AG04449 (cell line): ENCODE results near the gene UBASH3A.

Experiments
- CTCF ChIA-PET: fragments of 350-600 bp; formaldehyde crosslinking; extraction: SDS; loops from one replicate; lab custom pipeline; 2021; ENCODE audit warnings: antibody characterized with exemption; lab: Yijun Ruan, JAX
- POLR2A ChIA-PET: fragments of 400-600, 350-600 bp; formaldehyde crosslinking; extraction: SDS; loops from one replicate; lab custom pipeline; 2020; ENCODE audit warnings: antibody characterized with exemption, inconsistent platforms; lab: Yijun Ruan, JAX
- DNase-seq: peaks from one replicate; pipeline ENCODE4 v3.0.0-alpha.2; 2010; ENCODE audit warnings: low read depth, low spot score
- H3K4me3 ChIP-seq: 2 replicates; pipeline ENCODE4 v1.5.1; 2011; ENCODE audit warnings: low read depth, mild to moderate bottlenecking, control low read depth, low read length
- TF ChIP-seq, protein P1 (sequence below): IDR thresholded peaks from one replicate; pipeline ENCODE4 v1.5.1; 2011; ENCODE audit warnings: mild to moderate bottlenecking, moderate library complexity, low read length, control low read depth, inconsistent platforms; ENCODE audit not compliant: insufficient read depth; ENCODE audit errors: missing control alignments

UBASH3A gene

DNA sequence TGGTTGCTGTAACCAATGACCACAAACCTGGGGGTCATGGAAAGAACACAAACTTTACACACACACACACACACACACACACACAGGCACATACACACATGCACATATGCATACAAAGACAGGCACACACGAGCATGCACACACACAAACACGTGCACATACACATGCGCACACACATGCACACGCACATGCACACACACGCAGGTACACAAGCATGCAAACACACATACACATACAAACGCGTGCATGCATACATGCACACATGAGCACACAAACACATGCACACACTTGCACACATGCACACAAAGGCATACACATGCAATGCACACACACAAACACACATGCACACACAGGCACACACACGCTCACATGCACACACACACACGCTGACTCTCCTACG lies 44.0 kb downstream of the UBASH3A start:
- ChIA-PET POLR2A (no interaction called here), CTCF (no interaction called here)
- TF ChIP-seq, protein P1, sequence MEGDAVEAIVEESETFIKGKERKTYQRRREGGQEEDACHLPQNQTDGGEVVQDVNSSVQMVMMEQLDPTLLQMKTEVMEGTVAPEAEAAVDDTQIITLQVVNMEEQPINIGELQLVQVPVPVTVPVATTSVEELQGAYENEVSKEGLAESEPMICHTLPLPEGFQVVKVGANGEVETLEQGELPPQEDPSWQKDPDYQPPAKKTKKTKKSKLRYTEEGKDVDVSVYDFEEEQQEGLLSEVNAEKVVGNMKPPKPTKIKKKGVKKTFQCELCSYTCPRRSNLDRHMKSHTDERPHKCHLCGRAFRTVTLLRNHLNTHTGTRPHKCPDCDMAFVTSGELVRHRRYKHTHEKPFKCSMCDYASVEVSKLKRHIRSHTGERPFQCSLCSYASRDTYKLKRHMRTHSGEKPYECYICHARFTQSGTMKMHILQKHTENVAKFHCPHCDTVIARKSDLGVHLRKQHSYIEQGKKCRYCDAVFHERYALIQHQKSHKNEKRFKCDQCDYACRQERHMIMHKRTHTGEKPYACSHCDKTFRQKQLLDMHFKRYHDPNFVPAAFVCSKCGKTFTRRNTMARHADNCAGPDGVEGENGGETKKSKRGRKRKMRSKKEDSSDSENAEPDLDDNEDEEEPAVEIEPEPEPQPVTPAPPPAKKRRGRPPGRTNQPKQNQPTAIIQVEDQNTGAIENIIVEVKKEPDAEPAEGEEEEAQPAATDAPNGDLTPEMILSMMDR, result no peak
- DNase-seq, result no peak
- no peak overlapping the region for H3K4me3 ChIP-seq

DNA sequence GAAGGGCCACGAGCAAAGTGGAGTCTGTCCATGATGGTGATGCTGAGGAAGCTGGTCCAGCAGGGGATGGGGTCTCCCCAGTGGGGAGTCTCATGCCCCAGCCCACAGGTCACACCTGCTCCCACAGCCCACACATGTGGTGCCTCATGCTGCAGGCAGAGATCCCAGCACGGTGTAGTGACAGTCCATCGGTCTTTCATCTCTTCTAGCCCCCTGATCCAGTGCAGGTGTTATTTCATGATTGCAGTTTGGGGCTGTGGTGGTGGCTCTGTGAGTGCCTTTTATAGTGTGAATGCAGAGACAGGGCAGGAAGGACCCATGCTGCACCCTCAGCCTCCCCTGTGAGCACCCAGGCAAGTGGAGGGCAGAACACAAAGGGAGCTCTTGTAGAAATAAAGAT lies 45.0 kb downstream of the UBASH3A start:
- TF ChIP-seq, protein P1, result no peak
- H3K4me3 ChIP-seq, result no peak overlapping the region
- ChIA-PET POLR2A (no interaction called here), CTCF (no interaction called here)
- DNase-seq, result no peak

DNA sequence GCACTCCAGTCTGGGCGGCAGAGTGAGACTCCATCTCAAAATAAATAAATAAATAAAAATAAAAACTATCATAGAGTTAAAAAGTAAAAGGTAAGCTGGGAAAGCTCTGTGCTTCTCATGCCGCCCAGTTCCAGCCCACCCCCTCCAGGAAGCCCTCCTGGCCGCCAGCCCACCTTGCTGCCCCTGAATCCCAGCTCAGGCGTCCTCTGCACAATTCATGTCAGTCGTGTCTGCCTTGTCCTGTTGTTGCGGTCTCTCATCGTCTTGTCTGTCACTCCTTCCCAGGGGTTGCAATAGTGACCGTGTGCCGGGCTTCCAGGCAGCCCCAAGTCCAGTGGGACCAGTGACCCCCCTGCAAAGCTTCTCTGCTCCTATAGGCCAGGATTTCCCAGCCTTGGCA lies 48.2 kb downstream of the UBASH3A start:
- DNase-seq, result no peak
- CTCF ChIA-PET, result no interaction called here
- H3K4me3 ChIP-seq, result no peak overlapping the region
- POLR2A ChIA-PET, result no interaction called here
- TF ChIP-seq, protein P1, result no peak

DNA sequence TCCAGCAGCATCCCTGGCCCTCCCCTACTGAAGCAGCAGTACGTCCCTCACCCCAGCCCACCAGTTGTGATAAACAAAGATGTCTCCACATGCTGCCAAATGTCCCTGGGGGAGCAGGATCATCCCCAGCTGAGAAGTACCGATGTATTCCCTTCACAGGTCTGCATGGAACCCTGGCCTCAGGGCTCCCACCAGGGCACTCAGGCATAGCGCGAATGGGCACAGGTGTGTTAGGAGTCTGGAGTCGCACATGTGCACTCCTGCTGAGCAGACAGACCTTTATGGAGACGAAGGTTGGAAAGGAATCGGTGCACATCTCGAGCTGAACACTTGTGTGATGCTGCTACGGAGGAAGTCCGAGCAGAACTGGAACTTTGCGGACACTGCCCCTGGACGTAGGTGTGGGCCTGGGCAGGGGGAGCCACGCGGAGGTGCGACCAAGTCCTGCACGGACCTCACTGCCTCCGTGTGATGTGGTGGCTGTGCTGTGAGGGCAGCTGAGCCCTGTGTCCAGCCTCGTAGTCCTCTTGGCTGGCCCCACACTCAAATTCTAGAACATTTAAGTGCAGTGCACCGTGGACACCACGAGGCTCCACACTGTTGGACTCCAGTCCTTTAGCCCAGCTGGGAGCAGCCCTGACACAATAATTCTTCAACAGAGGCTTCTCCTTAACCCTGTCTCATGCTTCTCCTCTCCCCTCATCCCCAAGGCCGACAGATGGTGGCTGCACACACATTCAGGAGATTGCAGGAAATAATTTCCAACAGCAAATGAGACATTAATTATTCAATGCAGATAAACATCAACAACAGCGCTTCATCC lies 48.9 kb downstream of the UBASH3A start:
- no peak for DNase-seq
- H3K4me3 ChIP-seq, result no peak overlapping the region
- TF ChIP-seq, protein P1, result no peak
- ChIA-PET CTCF (no interaction called here), POLR2A (no interaction called here)

DNA sequence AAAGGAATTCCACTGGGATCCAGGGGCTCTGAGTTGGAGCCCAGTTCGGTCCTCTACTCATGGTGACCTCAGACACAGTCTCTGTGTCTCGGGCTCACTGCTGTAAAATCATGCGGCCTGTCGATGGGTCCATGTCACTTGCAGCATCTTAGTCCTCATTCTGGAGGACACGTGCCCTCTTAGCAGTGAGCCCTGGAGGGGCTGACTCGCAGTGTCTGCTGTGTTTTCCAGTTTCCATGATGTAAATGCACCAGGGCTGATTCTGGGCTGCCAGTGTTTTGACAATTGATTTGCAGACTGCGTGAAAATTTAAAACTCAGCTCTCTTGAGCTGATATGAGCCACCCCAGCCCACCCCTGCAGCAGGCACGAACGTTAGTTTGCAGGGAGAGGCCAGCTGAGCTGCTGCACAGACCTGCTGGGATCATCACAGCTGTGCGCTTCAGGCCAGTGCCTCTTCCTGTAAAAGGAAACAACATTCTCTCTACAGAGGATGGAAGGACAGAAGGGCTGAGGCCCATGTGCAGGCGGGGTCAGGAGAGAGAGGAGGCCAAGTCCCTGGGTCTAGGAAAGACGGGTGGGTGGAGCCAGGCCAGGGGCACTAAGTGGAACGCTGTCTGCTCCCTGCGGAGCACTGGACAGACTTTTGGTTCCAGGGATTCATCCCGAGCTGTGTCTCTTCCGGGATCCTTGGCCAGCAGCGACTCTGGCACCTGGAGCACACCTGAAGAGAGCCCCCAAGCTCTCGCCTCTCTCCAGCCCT lies 49.7 kb downstream of the UBASH3A start:
- DNase-seq, result no peak
- POLR2A ChIA-PET, result no interaction called here
- TF ChIP-seq, protein P1, result no peak

DNA sequence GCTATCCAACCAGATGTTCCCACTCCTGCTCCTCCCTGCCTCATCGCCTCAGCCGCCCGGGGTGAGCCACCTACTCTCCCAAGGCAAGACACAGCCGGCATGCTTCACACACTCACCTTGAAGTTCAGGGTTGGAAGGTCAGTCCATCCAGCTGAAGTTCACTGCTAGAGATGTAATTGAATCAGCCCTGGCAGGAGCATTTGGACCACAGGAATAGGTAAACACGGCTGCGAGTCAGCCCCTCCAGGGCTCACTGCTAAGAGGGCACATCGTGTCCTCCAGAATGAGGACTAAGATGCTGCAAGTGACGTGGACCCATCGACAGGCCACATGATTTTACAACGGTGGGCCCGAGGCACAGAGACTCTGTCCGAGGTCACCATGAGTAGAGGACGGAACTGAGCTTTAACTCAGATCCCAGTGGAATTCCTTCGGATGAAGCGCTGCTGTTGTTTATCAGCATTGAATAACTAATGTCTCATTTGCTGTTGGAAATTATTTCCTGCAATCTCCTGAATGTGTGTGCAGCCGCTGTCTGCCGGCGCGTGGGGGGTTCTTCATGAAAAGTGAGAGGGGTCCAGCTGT lies 50.4 kb downstream of the UBASH3A start:
- POLR2A ChIA-PET, result no interaction called here
- no peak overlapping the region for H3K4me3 ChIP-seq
- no peak for DNase-seq
- TF ChIP-seq, protein P1, result no peak
- CTCF ChIA-PET, result no interaction called here

More for the DNA sequence above, 49.7 kb downstream of the UBASH3A start:
- CTCF ChIA-PET, result no interaction called here
- no peak overlapping the region for H3K4me3 ChIP-seq
